Liver (tissue), 3 donors: ENCODE measurements around the gene PLEKHG4.

Experiments used
- HNF4A ChIP-seq, 2 donors: conservative IDR thresholded peaks; 2 replicates each; pipeline ENCODE4 v1.6.1; 2016; ENCODE audit warnings: antibody characterized with exemption in 2 of 2, mild to moderate bottlenecking in 2 of 2
- JUND ChIP-seq, 2 donors: IDR thresholded peaks; 2 replicates each; pipeline ENCODE4 v1.6.1; 2016; ENCODE audit warnings: antibody characterized with exemption in 2 of 2
- RAD21 ChIP-seq, 2 donors: IDR thresholded peaks; 2 replicates each; pipeline ENCODE4 v1.6.1; 2016; ENCODE audit warnings: antibody characterized with exemption in 2 of 2, mild to moderate bottlenecking in 2 of 2
- TF ChIP-seq, protein P1 (sequence below): fragments of 150-350 bp; IDR thresholded peaks from 2 replicates; pipeline ENCODE4 v1.5.1; 2017; ENCODE audit warnings: improper control_type of control experiment, low read depth, low read length; ENCODE audit not compliant: missing input control
- TF ChIP-seq, protein P2 (sequence below): IDR thresholded peaks from 2 replicates; pipeline ENCODE4 v1.6.1; 2016; ENCODE audit warnings: antibody characterized with exemption, mild to moderate bottlenecking
- donor health status: healthy.
- donor health status: healthy.

DNA sequence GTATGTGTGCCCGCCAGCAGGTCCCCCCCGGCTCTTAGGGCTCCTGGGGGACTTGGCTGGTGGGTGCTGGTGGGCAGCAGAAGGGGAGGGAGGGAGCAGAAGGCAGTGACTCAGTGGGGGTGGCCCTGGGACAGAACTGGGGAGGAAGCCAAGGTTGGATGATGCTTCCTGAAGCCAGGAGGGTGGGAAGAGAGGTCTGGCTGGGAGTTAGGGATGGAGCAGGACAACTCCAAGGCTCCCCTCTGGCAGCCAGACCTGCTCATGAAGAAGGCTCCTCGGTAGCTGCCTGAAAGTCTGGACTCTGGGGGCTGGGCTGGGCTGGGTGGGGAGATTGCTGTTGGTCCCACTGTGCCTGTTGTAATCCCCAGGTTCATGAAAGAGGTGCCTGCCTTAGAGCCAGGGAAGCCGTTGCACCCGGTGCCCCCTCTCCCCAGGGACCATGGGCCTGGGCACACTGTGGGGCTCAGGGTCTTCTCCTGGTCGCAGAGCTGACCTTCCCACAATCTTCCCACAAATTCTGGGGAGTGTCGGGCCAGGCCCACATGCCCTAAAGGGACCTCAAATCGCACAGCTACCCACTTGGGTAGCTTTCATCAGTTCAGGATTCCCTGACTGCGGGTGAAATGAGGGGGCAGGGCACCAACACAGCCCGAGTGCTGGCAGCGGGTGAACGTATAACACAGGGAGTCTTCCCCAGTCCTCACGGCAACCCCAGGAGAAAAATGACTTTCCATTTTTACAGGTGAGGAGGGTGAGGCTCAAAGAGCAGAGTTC lies 1.1 kb upstream of the PLEKHG4 start:
- TF ChIP-seq HNF4A (conservative IDR thresholded peaks at IDR 0.05) (no peak), RAD21 (IDR thresholded peaks at IDR 0.05) (no peak), JUND (IDR thresholded peaks at IDR 0.05) (no peak)
- TF ChIP-seq, protein P1, sequence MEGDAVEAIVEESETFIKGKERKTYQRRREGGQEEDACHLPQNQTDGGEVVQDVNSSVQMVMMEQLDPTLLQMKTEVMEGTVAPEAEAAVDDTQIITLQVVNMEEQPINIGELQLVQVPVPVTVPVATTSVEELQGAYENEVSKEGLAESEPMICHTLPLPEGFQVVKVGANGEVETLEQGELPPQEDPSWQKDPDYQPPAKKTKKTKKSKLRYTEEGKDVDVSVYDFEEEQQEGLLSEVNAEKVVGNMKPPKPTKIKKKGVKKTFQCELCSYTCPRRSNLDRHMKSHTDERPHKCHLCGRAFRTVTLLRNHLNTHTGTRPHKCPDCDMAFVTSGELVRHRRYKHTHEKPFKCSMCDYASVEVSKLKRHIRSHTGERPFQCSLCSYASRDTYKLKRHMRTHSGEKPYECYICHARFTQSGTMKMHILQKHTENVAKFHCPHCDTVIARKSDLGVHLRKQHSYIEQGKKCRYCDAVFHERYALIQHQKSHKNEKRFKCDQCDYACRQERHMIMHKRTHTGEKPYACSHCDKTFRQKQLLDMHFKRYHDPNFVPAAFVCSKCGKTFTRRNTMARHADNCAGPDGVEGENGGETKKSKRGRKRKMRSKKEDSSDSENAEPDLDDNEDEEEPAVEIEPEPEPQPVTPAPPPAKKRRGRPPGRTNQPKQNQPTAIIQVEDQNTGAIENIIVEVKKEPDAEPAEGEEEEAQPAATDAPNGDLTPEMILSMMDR, result no peak
- TF ChIP-seq, protein P2, sequence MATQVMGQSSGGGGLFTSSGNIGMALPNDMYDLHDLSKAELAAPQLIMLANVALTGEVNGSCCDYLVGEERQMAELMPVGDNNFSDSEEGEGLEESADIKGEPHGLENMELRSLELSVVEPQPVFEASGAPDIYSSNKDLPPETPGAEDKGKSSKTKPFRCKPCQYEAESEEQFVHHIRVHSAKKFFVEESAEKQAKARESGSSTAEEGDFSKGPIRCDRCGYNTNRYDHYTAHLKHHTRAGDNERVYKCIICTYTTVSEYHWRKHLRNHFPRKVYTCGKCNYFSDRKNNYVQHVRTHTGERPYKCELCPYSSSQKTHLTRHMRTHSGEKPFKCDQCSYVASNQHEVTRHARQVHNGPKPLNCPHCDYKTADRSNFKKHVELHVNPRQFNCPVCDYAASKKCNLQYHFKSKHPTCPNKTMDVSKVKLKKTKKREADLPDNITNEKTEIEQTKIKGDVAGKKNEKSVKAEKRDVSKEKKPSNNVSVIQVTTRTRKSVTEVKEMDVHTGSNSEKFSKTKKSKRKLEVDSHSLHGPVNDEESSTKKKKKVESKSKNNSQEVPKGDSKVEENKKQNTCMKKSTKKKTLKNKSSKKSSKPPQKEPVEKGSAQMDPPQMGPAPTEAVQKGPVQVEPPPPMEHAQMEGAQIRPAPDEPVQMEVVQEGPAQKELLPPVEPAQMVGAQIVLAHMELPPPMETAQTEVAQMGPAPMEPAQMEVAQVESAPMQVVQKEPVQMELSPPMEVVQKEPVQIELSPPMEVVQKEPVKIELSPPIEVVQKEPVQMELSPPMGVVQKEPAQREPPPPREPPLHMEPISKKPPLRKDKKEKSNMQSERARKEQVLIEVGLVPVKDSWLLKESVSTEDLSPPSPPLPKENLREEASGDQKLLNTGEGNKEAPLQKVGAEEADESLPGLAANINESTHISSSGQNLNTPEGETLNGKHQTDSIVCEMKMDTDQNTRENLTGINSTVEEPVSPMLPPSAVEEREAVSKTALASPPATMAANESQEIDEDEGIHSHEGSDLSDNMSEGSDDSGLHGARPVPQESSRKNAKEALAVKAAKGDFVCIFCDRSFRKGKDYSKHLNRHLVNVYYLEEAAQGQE, result no peak
